Spinal cord (tissue), 10 donors: ENCODE data around the gene TFF3. TPM values are rescaled to one million over a fixed set of nuclear protein-coding genes. Genes with fewer than 3 reads are reported as not detected.
"Not testable (repeated sequence)": the region's sequence is repeated elsewhere in the genome, so short reads cannot be mapped to it uniquely, and the experiment has no call there.

Experiments
- DNase-seq, 6 donors: peaks; one replicate each; pipeline versions ENCODE4 v3.0.0 to v3.0.0-alpha.2; 2013 to 2015; ENCODE audit warnings: low spot score in 6 of 6, low read depth in 4 of 6
- H3K27ac ChIP-seq: one replicate; pipeline ENCODE4 v1.5.1; 2013; ENCODE audit warnings: low read depth, low read length, control low read depth
- H3K27me3 ChIP-seq: one replicate; pipeline ENCODE4 v1.6.1; 2013; ENCODE audit warnings: low read length; ENCODE audit not compliant: control insufficient read depth, insufficient read depth
- H3K36me3 ChIP-seq: one replicate; pipeline ENCODE4 v1.6.1; 2013; ENCODE audit warnings: low read length; ENCODE audit not compliant: control insufficient read depth, insufficient read depth
- H3K4me1 ChIP-seq: one replicate; pipeline ENCODE4 v1.6.1; 2013; ENCODE audit warnings: low read length; ENCODE audit not compliant: control insufficient read depth, insufficient read depth
- H3K4me3 ChIP-seq: one replicate; pipeline ENCODE4 v1.5.1; 2013; ENCODE audit warnings: low read depth, low read length, control low read depth
- H3K9me3 ChIP-seq: one replicate; pipeline ENCODE4 v1.6.1; 2013; ENCODE audit warnings: low read length; ENCODE audit not compliant: control insufficient read depth, insufficient read depth
- WGBS: methylation state at CpG from one replicate; pipeline ENCODE4 v1.1.5; 2013; ENCODE audit warnings: missing lambda C conversion rate; ENCODE audit not compliant: insufficient coverage; 5-methylcytosine and 5-hydroxymethylcytosine counted together
- polyA plus RNA-seq, 2 donors: library from polyadenylated mRNA; unstranded; fragments of 120-200 nt; gene quantifications; one replicate each; pipeline ENCODE4 v1.2.1, GENCODE V29; 2013; ENCODE audit not compliant: insufficient read length in 2 of 2
- total RNA-seq, 2 donors: library from RNA; depleted of rRNA in 1 of 2; stranded (reverse); fragments of 120-200 nt in 1 of 2; fragments of >200 nt in 1 of 2; gene quantifications; one replicate each; pipeline versions ENCODE4 v1.2.3 to v1.2.4, GENCODE V29; 2013 to 2014
- donor health status: healthy.

The TFF3 gene
- total and polyA plus RNA-seq, 4 donors = 2.0 to 8.3 (median 2.3) TPM

DNA sequence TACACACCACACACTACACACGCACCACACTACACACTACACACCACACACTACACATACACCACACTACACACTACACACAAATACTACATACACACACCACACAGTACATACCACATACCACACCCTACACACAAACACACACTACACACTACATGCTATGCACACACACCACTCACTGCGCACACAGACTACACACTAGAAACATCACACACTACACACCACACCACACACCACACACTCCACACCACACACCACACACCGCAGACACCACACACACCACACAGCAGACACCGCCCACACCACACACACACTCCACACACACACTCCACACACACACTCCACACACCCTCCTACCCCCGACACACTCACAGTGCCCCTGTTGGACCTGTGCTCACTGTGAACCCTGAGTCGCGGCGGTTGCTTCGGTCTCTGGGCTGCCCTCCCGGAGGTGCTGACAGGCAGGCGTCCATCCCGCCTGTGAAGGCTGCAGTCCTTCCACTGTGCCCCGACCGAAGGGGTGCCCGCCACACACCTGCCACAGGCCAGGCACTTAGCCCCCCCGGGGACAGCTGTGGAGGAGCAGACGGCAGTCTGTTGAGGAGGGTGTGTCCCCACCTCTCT is 21.4 kb downstream of the TFF3 start:
- DNase-seq = no peak
- Histone ChIP-seq H3K4me1 (peaks cover 3% of the 10 kb centered on the region), H3K36me3 (peaks cover 56% of the 10 kb centered on the region), H3K27me3 (no peaks in the 10 kb centered on the region), H3K9me3 (no peaks in the 10 kb centered on the region), H3K4me3 (no peak overlapping the region), H3K27ac (no peak overlapping the region)
- WGBS = 91% methylated on average over 16 of the region's 17 CpGs

DNA sequence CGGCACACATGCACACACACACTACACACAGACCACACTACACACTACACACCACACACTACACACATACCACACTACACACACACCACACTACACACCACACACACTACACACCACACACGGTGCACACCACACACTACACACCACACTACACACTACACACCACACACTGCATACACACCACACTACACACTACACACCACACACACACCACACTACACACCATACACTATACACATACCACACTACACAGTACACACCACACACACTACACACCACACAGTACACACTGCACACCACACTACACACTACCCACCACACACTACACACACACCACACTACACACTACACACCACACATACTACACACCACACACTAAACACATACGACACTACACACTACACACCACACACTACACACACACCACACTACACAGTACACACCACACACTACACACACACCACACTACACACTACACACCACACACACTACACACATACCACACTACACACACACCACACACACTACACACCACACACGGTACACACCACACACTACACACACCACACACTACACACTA is 22.6 kb downstream of the TFF3 start:
- 94% methylated on average over 4 of the region's 4 CpGs for WGBS
- not testable (repeated sequence) for H3K27me3 ChIP-seq, DNase-seq, H3K9me3 ChIP-seq, H3K4me3 ChIP-seq, H3K27ac ChIP-seq, H3K4me1 ChIP-seq
- H3K36me3 ChIP-seq = peaks cover 62% of the 10 kb centered on the region

DNA sequence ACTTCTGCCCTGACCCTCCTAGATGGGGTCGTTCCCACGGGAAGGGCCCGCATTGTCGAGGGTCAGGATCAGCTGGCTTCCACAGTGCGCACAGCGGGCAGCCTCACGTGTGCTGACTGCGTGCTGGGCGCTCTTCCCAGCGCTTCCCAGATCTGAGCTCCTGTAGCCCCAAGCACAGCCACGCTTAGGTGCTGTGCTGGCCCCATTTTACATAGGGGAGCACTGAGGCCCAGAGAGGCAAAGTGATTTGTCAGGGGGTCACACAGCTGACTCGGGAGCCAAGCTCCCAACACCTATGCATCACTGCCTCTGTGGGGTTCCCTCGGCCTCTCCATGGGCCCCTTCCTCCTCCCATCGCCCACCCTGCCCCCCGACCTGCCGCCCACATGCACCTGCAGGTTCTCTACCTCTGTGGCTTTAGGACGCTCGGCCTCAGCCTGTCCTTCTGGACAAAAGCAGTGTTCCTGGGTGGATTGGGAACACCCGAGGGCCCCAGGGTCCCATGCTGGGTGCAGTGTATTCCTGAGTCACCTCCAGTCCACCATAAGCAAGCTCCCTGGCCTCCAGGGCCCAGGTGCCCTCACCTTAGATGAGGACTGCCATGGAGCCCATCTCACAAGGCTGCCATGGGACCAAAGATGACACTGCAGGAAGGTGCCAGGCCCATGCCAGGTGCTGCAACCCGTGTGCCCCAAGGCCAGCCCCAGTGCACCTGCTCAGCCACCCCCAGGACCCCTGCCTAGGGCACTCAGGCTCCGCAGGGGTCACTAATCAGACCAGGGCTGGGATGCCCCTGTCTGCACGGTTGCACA is 23.3 kb downstream of the TFF3 start:
- no peak for DNase-seq
- H3K9me3 ChIP-seq = no peaks in the 10 kb centered on the region
- peaks cover 3% of the 10 kb centered on the region for H3K4me1 ChIP-seq
- no peak overlapping the region for H3K27ac ChIP-seq
- 88% methylated on average over 21 of the region's 22 CpGs for WGBS
- H3K36me3 ChIP-seq = peaks cover 69% of the 10 kb centered on the region
- H3K4me3 ChIP-seq = no peak overlapping the region
- no peaks in the 10 kb centered on the region for H3K27me3 ChIP-seq

DNA sequence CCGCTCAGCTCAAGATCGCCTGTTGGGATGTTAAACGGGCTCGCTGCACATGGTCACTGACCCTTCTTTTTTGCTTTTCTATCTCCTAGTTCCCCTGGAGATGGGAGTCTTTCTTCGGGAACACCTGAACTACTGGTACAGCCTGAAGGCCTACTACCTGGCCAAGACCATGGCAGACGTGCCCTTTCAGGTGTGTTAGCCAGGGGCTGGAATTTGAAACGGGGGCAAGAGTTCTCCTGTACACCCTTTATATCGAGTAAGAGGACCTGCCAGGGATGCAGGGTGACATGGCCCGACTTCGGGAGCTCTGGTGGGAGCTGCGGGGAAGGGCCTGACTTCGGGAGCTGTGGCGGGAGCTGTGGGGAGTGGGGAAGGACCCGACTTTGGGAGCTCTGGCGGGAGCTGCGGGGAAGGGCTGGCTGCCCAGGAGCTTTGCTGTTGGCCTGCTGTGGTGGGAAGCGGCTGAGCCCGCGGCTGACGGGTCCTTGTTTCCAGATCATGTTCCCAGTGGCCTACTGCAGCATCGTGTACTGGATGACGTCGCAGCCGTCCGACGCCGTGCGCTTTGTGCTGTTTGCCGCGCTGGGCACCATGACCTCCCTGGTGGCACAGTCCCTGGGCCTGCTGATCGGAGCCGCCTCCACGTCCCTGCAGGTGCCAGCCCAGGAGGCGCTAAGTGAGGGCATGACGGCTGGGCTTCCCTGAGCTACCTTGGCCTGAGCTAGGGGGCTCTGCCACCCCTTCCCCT is 24.0 kb downstream of the TFF3 start:
- WGBS = 83% methylated on average over 35 of the region's 35 CpGs
- peaks cover 75% of the 10 kb centered on the region for H3K36me3 ChIP-seq
- DNase-seq = no peak

DNA sequence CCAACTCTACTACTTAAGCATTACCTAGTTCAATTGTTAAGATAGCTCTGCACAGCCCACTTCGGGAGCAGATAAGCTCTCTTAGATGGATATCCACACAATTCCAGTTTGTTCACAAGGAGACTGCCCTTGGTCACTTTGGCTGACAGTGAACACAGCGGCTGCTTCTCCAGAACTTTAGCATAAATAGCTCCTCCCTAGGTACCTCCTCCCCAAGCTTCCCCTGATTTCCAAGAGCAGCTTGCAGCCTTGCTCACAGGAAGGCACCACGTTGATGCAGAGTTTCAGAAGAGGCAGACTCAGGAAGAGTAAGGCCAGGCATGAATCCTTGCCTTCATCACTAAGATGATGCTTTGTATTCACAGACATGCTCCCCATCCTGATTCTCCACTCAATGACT is 24.7 kb downstream of the TFF3 start:
- DNase-seq = no peak
- Histone ChIP-seq H3K27me3 (no peaks in the 10 kb centered on the region), H3K4me1 (peaks cover 3% of the 10 kb centered on the region), H3K4me3 (no peak overlapping the region), H3K27ac (no peak overlapping the region), H3K9me3 (no peaks in the 10 kb centered on the region), H3K36me3 (peaks cover 73% of the 10 kb centered on the region)
- 44% methylated on average over 3 of the region's 3 CpGs for WGBS

More for the DNA sequence above, 24.0 kb downstream of the TFF3 start:
- H3K27ac ChIP-seq = no peak overlapping the region
- peaks cover 3% of the 10 kb centered on the region for H3K4me1 ChIP-seq
- no peaks in the 10 kb centered on the region for H3K27me3 ChIP-seq
- H3K9me3 ChIP-seq = no peaks in the 10 kb centered on the region
- H3K4me3 ChIP-seq = no peak overlapping the region

DNA sequence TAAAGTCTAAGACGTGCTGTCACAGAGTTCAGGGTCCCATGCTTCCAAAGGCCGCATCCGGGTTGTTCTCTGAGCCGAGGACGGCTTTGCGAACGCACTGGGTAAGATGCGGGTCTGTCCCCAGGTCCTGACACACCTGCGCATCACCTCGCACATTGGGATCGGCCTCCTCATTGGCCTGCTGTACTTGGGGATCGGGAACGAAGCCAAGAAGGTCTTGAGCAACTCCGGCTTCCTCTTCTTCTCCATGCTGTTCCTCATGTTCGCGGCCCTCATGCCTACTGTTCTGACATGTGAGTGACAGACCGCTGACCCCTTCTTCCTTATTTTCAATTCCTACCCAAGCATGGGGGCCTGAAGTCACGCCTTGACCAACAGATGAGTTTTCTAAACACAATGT is 25.3 kb downstream of the TFF3 start:
- Histone ChIP-seq H3K27me3 (no peaks in the 10 kb centered on the region), H3K36me3 (peaks cover 72% of the 10 kb centered on the region), H3K9me3 (no peaks in the 10 kb centered on the region), H3K27ac (no peak overlapping the region), H3K4me1 (peaks cover 3% of the 10 kb centered on the region), H3K4me3 (no peak overlapping the region)
- DNase-seq = no peak
- WGBS = 89% methylated on average over 17 of the region's 18 CpGs

DNA sequence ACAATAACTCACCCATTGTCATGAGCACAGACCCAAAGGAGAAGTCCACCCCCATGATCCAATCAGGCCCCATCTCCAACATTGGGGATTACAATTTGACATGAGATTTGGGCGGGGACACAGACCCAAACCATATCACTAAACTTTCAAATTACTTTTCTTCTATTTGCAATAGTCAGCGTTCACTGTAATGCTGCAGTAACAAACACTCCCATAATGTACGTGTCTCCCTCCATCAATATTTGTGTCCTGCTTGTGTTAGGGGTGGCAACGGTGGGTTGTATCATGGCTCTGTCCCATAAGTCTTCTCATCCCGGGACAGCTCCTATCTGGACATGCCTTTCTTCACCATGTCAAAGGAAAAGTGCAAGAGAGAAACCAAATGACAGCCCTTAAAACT is 26.2 kb downstream of the TFF3 start:
- Histone ChIP-seq H3K27me3 (no peaks in the 10 kb centered on the region), H3K4me1 (no peaks in the 10 kb centered on the region), H3K36me3 (peaks cover 72% of the 10 kb centered on the region), H3K27ac (no peak overlapping the region), H3K9me3 (no peaks in the 10 kb centered on the region), H3K4me3 (no peak overlapping the region)
- WGBS = 93% methylated on average over 2 of the region's 5 CpGs
- DNase-seq = no peak

DNA sequence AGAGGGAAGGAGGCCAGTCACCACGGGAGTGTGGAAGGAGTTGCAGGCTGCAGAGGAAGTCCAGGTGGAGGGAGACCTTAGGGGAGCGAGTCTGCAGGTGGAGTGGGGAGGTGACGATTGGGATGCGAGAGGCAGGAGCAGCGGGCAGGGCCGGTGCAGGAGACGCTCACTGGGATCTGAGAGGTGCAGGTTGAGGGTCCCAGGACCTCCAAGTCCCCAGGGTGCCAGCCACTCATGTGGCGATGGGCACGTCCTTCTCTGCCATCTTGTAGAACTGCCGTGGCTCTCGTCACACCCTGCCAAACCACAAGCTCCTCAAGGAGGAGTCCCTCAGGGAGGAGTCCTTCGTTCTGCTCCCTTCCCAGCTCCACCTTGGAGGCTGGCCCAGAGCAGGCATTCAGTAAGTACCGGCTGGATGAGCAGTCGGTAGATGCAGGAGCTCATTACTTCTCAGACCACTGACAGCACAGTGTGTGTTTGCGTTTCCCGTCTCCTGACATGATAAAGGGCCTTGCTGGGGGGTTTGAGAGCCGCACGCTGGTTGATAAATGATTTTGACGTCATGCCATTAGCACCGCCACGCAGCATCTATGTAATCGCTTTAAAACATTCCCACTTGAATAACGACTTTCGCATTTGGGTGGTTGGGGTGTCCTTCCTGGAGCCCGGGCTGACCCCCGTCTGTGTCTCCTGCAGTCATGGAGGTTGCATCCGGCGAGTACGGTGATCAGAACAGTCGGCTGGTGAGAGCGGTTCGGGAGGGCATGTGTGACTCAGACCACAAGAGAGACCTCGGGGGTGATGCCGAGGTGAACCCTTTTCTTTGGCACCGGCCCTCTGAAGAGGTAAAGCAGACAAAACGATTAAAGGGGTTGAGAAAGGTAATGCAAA is 27.8 kb downstream of the TFF3 start:
- Histone ChIP-seq H3K4me3 (no peak overlapping the region), H3K4me1 (no peaks in the 10 kb centered on the region), H3K9me3 (no peaks in the 10 kb centered on the region), H3K27ac (no peak overlapping the region), H3K36me3 (peaks cover 68% of the 10 kb centered on the region), H3K27me3 (no peaks in the 10 kb centered on the region)
- WGBS = 79% methylated on average over 27 of the region's 36 CpGs
- no peak for DNase-seq

DNA sequence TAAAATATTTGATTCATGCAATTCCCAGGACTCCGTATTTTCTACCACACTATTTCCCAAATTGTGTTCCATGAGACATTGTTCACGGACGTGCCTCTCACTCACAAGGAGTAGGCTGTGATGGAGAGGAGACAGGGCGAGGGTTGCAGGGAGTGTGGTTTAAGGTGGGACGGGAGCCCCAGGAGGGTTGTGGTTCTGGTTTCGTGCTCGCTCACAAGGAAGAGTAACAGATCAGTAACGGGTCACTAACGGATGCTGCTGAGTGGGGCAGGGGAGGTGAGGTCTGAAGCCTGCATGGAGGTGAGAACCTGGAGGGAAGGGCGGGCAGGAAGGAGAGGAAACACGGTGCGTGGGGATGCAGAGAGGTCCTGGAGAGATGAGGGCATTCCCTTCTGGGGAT is 28.8 kb downstream of the TFF3 start:
- Histone ChIP-seq H3K9me3 (no peaks in the 10 kb centered on the region), H3K4me1 (peaks cover under 1% of the 10 kb centered on the region), H3K4me3 (no peak overlapping the region), H3K36me3 (peaks cover 66% of the 10 kb centered on the region), H3K27ac (no peak overlapping the region), H3K27me3 (no peaks in the 10 kb centered on the region)
- DNase-seq = no peak
- WGBS = 85% methylated on average over 9 of the region's 12 CpGs
